ENCODE results near the gene EAF1.
A peak's percentile ranks its signal among the peaks of the same experiment; 100 is the strongest.

EAF1 gene

DNA sequence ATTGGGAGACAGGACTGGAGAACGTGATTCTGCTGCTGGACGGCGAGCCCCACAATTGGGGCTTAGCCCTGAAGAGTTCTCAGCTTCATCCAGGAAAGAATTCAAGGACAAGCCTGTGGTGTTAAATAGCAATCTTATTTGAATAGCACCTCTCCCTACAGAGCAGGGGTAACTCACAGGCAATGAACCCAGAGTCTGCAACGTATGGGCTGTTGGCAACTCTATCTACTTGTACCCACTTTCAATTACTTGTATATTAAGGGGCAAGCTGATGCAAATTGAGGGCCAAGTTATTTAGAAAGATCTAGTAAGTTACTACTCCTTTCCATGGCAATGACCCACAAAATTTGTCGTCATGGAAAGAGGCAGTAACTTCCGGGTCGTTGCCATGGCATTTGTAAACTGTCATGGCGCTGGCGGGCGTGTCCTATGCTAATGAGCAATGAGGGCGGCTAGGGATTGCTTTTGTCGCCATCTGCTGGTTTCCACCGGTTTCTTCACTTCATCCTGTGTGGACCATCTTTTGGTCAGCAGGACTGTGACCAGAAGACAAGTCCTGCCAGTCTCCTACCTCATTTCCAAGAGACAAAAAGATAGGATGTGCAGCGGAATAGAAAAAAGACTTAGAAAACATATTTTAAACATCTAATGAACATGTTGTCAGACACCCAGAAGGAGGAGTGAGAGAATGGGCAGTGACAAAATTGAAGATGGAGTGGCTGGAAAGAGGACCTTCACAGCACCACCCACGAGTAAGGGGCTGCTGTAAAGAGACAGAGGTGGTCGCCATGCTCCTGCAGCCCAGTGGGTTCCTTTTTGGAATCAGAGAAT, 49.2 kb upstream of the EAF1 start (continued):
- TF ChIP-seq ZNF629 (tag by site-specific recombination; IDR thresholded peaks at IDR 0.05), result peak; percentile 98
- TF ChIP-seq SP7 (tag by site-specific recombination; IDR thresholded peaks at IDR 0.05), result peak; percentile 69; the same call in 1 of the 2 replicates
- TF ChIP-seq, protein P1, sequence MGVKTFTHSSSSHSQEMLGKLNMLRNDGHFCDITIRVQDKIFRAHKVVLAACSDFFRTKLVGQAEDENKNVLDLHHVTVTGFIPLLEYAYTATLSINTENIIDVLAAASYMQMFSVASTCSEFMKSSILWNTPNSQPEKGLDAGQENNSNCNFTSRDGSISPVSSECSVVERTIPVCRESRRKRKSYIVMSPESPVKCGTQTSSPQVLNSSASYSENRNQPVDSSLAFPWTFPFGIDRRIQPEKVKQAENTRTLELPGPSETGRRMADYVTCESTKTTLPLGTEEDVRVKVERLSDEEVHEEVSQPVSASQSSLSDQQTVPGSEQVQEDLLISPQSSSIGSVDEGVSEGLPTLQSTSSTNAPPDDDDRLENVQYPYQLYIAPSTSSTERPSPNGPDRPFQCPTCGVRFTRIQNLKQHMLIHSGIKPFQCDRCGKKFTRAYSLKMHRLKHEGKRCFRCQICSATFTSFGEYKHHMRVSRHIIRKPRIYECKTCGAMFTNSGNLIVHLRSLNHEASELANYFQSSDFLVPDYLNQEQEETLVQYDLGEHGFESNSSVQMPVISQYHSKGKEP (tag by site-specific recombination; IDR thresholded peaks at IDR 0.05), result no peak
- TF ChIP-seq, protein P2, sequence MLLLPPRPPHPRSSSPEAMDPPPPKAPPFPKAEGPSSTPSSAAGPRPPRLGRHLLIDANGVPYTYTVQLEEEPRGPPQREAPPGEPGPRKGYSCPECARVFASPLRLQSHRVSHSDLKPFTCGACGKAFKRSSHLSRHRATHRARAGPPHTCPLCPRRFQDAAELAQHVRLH (tag by site-specific recombination; IDR thresholded peaks at IDR 0.05), result peak; percentile 96
- TF ChIP-seq, protein P3, sequence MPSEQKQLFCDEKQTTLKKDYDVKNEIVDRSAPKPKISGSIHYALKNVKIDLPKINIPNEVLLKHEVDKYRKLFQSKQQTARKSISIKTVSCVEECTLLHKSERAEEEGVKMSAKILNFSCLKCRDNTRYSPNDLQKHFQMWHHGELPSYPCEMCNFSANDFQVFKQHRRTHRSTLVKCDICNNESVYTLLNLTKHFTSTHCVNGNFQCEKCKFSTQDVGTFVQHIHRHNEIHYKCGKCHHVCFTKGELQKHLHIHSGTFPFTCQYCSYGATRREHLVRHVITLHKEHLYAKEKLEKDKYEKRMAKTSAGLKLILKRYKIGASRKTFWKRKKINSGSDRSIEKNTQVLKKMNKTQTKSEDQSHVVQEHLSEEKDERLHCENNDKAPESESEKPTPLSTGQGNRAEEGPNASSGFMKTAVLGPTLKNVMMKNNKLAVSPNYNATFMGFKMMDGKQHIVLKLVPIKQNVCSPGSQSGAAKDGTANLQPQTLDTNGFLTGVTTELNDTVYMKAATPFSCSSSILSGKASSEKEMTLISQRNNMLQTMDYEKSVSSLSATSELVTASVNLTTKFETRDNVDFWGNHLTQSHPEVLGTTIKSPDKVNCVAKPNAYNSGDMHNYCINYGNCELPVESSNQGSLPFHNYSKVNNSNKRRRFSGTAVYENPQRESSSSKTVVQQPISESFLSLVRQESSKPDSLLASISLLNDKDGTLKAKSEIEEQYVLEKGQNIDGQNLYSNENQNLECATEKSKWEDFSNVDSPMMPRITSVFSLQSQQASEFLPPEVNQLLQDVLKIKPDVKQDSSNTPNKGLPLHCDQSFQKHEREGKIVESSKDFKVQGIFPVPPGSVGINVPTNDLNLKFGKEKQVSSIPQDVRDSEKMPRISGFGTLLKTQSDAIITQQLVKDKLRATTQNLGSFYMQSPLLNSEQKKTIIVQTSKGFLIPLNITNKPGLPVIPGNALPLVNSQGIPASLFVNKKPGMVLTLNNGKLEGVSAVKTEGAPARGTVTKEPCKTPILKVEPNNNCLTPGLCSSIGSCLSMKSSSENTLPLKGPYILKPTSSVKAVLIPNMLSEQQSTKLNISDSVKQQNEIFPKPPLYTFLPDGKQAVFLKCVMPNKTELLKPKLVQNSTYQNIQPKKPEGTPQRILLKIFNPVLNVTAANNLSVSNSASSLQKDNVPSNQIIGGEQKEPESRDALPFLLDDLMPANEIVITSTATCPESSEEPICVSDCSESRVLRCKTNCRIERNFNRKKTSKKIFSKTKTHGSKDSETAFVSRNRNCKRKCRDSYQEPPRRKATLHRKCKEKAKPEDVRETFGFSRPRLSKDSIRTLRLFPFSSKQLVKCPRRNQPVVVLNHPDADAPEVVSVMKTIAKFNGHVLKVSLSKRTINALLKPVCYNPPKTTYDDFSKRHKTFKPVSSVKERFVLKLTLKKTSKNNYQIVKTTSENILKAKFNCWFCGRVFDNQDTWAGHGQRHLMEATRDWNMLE (tag by site-specific recombination; conservative IDR thresholded peaks at IDR 0.05; ENCODE audit: low read depth), result peak; percentile 100
- TF ChIP-seq YY1 (tag by site-specific recombination; IDR thresholded peaks at IDR 0.05), result peak; percentile 91

DNA sequence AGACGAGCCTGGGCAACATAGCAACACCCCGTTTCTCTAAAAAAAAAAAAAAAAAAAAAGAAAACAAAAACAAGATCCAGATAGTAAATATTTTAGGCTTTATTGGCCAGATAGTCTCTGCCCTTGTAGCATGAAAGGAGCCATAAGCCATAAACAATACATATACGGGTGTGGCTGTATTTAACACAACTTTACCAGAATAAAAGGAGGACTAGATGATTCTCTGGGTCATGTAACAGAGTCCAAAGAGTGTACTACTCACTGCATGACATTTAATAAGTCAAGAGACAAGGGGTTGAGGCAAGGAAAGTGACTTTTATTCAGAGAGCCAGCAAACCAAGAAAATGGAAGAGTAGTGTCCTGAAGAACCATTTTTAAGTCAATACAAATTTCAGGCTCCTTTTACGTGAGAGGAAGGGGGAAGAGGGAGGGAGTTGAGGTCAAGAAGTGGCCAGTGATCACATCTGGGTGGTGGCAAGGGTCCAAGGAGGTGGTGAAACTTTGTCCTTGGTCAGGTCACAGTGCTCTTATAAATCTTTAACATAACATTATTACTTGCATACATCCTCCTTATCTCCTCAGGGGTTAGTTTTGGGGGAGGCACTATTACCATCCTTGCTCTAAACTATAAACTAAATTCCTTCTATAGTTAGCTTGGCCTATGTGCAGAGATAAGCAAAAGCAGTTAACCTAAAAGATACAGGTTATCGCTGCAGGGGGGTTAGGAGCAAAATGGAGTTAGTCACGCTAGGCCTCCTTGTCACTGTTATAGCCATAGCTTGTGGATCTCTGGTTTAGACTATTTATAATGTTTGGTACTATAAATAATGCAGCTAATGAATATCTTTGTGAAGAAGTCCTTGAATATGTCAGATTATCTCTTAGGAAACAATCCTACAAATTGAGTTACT, 46.2 kb upstream of the EAF1 start:
- POLR2A ChIA-PET, result no interaction called here
- Histone ChIP-seq H3K27ac (ENCODE audit: extremely low read depth, low read depth, low read length) (no peak overlapping the region), H3K4me1 (ENCODE audit: control insufficient read depth, insufficient read depth, low read length) (no peaks in the 10 kb centered on the region), H3K9me3 (ENCODE audit: control insufficient read depth, insufficient read depth, low read depth, low read length) (no peaks in the 10 kb centered on the region), H3K36me3 (ENCODE audit: control insufficient read depth in 2 of 2, insufficient read depth in 1 of 2, low read length in 2 of 2) (no peaks in the 10 kb centered on the region), H3K4me3 (ENCODE audit: low read depth, low read length) (no peak overlapping the region)
- CTCF ChIA-PET, result interaction anchor here (0.7 to 3.9 kb wide), 4 partner anchors 24 to 273 kb away, joined by 3 to 58 read pairs (median 6); no protein-coding TSS in a partner anchor
- TF ChIP-seq ZNF23 (tag by site-specific recombination; IDR thresholded peaks at IDR 0.05; ENCODE audit: borderline replicate concordance), result no peak
- TF ChIP-seq ZNF394 (tag by site-specific recombination; IDR thresholded peaks at IDR 0.05; ENCODE audit: borderline replicate concordance), result no peak
- no peak for TF ChIP-seq ZNF558 (tag by site-specific recombination; IDR thresholded peaks at IDR 0.05)

DNA sequence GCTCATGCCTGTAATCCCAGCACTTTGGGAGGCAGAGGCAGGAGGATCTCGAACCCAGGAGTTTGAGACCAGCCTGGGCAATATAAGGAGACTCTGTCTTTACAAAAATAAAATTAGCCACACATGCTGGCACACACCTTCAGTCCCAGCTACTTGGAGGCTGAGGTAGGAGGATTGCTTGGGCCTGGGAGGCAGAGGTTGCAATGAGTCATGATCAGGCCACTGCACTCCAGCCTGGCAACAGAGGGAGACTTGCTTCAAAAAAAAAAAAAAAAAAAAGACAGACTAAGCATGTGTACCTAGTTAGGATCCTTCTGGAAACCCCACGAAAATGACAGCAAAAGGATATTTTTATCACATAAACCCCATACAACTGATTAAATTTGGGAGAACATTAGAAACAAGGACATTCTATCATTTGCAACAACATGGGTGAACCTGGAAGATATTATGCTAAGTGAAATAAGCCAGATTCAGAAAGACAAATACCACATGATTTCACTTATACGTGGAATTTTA, 44.9 kb upstream of the EAF1 start:
- POLR2A ChIA-PET, result no interaction called here
- H3K27ac ChIP-seq (ENCODE audit: extremely low read depth, low read depth, low read length), result no peak overlapping the region
- no peak for TF ChIP-seq ZNF776 (tag by site-specific recombination; IDR thresholded peaks at IDR 0.05; ENCODE audit: borderline replicate concordance)
- no peak for TF ChIP-seq ZNF335 (tag by site-specific recombination; conservative IDR thresholded peaks at IDR 0.05)
- no peak for TF ChIP-seq SP7 (tag by site-specific recombination; IDR thresholded peaks at IDR 0.05)
- TF ChIP-seq, protein P4, sequence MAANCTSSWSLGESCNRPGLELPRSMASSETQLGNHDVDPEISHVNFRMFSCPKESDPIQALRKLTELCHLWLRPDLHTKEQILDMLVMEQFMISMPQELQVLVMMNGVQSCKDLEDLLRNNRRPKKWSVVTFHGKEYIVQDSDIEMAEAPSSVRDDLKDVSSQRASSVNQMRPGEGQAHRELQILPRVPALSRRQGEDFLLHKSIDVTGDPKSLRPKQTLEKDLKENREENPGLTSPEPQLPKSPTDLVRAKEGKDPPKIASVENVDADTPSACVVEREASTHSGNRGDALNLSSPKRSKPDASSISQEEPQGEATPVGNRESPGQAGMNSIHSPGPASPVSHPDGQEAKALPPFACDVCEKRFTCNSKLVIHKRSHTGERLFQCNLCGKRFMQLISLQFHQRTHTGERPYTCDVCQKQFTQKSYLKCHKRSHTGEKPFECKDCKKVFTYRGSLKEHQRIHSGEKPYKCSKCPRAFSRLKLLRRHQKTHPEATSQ (tag by site-specific recombination; IDR thresholded peaks at IDR 0.05), result no peak
- no peak for TF ChIP-seq OSR2 (tag by site-specific recombination; IDR thresholded peaks at IDR 0.05)
- no peak for TF ChIP-seq OVOL3 (tag by site-specific recombination; IDR thresholded peaks at IDR 0.05)
- TF ChIP-seq WT1 (tag by site-specific recombination; IDR thresholded peaks at IDR 0.05), result no peak
- TF ChIP-seq, protein P5, sequence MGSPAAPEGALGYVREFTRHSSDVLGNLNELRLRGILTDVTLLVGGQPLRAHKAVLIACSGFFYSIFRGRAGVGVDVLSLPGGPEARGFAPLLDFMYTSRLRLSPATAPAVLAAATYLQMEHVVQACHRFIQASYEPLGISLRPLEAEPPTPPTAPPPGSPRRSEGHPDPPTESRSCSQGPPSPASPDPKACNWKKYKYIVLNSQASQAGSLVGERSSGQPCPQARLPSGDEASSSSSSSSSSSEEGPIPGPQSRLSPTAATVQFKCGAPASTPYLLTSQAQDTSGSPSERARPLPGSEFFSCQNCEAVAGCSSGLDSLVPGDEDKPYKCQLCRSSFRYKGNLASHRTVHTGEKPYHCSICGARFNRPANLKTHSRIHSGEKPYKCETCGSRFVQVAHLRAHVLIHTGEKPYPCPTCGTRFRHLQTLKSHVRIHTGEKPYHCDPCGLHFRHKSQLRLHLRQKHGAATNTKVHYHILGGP (tag by site-specific recombination; IDR thresholded peaks at IDR 0.05), result no peak
- TF ChIP-seq ZNF2 (tag by site-specific recombination; IDR thresholded peaks at IDR 0.05), result no peak
- TF ChIP-seq ZNF121 (tag by site-specific recombination; IDR thresholded peaks at IDR 0.05), result no peak
- no peak for TF ChIP-seq ZBTB8A (tag by site-specific recombination; IDR thresholded peaks at IDR 0.05)
- TF ChIP-seq ZNF600 (tag by site-specific recombination; IDR thresholded peaks at IDR 0.05), result no peak

More for the DNA sequence above, 44.9 kb upstream of the EAF1 start:
- no peaks in the 10 kb centered on the region for H3K36me3 ChIP-seq (ENCODE audit: control insufficient read depth in 2 of 2, insufficient read depth in 1 of 2, low read length in 2 of 2)
- no peak overlapping the region for H3K4me3 ChIP-seq (ENCODE audit: low read depth, low read length)
- CTCF ChIA-PET, result interaction anchor here (3.9 kb wide), 1 partner anchor 116 kb away, joined by 58 read pairs; no protein-coding TSS in a partner anchor
- no peaks in the 10 kb centered on the region for H3K4me1 ChIP-seq (ENCODE audit: control insufficient read depth, insufficient read depth, low read length)
- no peaks in the 10 kb centered on the region for H3K9me3 ChIP-seq (ENCODE audit: control insufficient read depth, insufficient read depth, low read depth, low read length)
